Measurements from ENCODE around the gene UQCRFS1.

The UQCRFS1 gene

DNA sequence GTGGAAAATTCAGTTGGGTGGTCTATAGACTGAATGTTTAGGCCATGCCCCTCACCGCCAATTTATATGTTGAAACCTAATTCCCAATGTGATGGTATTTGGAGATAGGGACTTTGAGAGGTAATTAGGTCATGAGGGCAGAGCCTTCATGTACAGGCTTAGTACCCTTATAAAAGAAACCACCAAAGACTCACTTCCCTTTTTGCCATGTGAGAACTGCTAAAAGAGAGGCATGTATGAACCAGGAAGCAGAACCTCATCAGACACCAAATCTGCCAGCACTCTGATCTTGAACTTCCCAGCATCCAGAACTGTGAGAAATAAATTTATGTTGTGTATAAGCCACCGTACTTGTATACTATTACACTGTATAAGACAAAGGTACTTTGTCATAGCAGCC is 40.6 kb downstream of the UQCRFS1 start:
- H3K27ac ChIP-seq, result no peak overlapping the region
- no peak for DNase-seq (ENCODE audit: low read depth, low spot score)

DNA sequence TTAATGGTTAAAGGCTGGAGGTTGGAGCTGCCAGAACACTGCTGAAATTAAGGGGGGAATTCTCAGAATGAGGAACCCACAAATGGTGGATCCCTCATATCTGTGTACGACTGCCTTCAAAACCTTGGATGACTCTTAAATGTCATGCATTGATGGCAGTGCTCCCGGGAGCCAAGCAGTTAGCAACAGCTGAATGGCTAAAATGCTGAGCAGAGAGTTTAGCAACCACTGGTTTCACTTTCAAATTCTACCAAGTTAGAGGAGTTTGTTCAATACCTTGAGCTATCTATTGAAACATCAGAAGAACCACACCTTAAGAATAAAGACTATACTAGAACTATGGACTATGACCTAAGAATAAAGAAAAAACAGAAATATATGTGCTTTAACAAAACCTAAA is 41.4 kb downstream of the UQCRFS1 start:
- no peak overlapping the region for H3K27ac ChIP-seq
- DNase-seq (ENCODE audit: low read depth, low spot score), result no peak

DNA sequence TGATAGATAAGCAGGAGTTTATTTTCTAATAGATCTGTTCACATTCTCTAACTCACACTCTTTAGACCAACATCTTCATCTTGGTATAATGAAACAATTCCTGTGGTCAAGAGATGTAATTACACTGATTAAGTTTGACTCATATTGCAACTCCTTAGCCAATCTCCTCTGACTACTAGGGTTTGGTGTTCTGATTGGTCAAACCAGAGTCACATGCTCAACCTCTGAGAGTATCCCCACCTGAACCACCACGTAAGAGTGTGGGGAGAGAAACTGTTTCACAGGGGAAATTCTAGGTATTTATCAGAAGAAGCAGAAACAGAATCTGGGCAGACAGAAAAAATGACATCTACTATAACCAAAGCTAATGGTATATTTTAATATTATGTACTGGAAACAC is 42.4 kb downstream of the UQCRFS1 start:
- no peak for DNase-seq (ENCODE audit: low read depth, low spot score)
- H3K27ac ChIP-seq, result no peak overlapping the region

DNA sequence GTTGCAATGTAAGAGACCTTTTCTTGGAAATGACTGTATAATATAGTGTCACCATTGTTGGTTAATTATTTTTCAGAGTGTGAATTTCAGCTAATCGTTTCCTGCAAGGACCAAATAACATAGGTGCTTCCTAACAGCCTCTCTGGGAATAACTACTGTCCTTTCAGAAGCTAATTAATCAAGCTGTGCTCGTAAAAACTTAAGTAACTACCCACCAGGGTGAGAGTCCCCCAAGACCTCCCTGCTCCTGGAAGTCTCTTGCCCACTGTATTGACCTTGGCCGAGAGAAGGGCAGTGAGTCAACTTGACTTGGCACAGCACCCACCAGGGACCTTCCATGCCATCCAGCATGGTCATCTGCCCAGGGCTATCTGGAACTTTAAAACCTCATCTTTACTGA is 50.3 kb downstream of the UQCRFS1 start:
- DNase-seq (ENCODE audit: low read depth, low spot score), result no peak
- H3K27ac ChIP-seq, result no peak overlapping the region

DNA sequence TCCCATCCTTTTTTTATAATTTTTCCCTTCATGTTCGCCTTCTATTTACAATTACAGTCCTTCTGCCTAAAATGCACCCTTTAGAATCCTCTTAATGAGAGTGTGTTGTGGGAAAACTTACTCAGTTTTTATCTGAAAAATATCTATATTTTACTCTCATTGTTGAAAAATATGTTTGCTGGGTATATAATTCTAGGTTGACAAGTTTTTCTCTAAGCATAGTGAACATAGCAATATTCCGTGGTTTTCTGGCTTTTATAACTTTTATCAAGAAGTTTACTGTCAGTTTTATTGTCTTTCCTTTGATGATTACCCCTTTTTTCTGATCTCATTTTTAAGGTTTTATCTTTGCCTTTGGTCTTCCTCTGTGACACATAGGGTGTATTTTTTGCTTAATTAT is 57.3 kb downstream of the UQCRFS1 start:
- no peak for DNase-seq (ENCODE audit: low read depth, low spot score)

More for the DNA sequence above, 57.3 kb downstream of the UQCRFS1 start:
- H3K27ac ChIP-seq, result no peak overlapping the region

Measured in epithelial cell of prostate (primary cell).